Stimulated activated CD4-positive, alpha-beta T cell treated with anti-CD3 and anti-CD28 coated beads, Interleukin-4, amount 100 ng/mL, for 24 hours (primary cell): ENCODE measurements around the gene MACIR.

Experiments
- DNase-seq: peaks from one replicate; pipeline ENCODE4 v3.0.0-alpha.2; 2020

Gene MACIR

GRCh38 chr5:103293719-103294118, 35.2 kb downstream of the MACIR start:
- DNase-seq: no peak

DNA sequence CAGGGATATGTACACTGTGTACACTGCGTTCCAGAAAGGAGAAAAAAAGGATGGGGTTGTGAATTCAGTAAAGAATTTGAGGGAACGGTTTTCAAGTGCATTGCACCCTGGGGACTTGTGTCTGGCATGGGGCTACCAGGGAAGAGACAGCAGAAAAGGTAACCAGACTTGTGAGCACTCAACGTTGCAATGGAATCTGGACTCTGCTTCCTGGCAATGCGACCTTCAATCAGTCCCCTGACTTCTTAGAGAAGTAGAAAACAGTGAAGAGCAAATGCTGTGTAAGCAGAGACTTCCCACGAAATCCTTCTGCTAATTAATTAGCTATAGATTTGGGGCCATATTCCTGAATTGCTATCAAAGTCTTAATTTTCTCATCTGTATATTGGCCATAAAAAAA, 36.3 kb downstream of the MACIR start:
- no peak for DNase-seq

DNA sequence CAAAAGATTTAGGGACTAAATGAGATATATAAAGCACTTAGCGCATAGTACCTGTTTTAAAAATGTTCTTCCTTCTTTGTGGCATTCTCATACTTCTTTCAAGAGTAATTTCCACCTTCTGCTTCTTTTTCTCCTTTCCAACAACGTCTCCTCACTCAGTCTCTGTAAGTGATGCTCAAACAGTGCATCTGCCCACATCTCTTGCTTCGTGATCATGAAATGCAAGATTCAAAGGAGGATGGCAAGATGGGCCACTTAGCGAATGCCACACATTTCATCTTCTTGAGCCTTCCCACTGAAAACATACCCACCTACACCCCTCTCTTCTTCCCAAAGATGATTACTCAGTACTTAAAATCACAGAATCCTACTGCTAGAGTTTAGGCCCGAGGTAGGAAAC, 36.9 kb downstream of the MACIR start:
- DNase-seq: no peak

GRCh38 chr5:103295871-103296270, 37.3 kb downstream of the MACIR start:
- DNase-seq: no peak

DNA sequence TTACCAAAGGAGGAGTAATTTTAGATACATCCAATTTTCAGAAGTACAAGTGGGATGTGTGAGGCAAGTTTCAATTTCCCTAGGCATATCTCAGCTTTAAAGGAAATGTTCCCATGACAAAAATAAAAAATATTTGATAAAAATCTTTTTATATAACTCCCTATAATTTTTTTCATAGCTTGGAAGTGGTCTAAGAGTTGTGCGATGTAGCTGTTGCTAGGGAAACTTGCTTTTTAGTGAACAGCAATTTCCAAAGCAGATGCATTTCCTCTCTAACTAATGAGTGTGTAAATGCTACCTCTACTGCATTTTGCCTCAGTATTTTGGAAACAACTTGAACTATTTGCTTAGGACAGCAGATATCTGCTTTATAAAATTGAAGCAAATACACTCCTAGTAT, 39.6 kb downstream of the MACIR start:
- no peak for DNase-seq

DNA sequence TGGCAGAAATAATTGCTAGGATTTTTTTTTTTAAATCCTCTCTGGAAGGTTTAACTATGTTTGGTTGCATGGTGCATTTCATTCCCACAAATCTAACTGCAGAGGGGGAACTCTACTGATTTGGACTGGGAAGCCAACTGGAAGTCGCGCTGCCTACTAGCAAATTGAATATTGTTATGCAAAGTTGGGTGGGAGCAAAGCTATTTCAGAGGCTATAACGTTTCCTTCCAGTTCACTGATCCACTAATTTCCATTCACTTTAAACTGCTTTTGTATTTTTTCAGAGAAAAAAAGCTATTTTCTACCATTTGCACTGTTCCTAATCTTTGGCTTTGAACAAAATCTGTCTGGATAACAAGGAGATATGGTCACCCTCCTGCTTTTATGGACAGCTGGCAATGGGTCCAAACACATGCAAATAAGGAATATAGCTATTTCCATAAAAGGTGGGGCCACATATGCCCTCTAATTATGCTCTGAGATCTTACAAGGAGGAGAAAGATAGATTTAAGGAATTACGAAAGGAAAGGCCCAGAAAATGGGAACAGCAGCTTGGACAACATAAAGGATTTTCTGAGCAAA, 40.1 kb downstream of the MACIR start:
- DNase-seq: no peak

GRCh38 chr5:103305809-103306208, 47.2 kb downstream of the MACIR start:
- DNase-seq: no peak

- no peak for DNase-seq
Measured at GRCh38 chr5:103307470-103307869, 48.9 kb downstream of the MACIR start.

DNA sequence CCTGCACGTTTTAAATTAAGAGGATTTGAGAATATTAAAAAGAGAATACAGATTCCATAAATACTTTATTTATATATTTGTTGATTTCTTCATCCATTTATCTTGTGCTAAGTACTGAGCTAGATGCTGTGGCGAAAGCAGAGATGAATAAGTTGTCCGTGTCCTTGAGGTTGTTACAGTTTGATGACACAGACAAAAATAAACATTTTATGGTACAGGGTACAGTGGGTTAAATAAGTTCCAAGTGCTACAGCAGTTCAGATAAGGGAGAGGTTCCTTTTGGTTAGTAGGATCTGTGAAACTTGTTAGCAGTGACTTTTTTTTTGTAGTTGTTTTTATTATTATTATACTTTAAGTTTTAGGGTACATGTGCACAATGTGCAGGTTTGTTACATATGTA, 50.2 kb downstream of the MACIR start:
- DNase-seq: no peak

- DNase-seq: no peak
Measured at GRCh38 chr5:103313056-103313455, 54.5 kb downstream of the MACIR start.

DNA sequence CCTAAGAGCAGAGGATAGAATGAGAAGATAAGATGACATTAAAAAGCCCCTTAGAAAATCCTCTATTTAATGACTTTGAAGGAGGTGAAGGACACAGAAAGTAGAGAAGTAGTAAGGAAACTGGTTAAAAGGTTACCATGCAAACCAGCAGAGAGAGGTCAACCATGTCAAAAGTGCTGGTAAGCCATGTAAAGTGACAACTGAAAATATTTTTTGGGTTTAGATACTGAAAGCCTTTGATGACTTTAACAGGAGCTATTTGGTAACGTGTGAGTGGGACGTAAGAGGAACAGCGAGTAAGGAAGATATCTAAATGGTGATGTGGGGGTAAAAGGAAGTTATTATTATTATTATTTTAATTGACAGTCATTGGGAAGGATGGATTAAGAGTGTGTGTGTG, 56.9 kb downstream of the MACIR start:
- no peak for DNase-seq

- DNase-seq: no peak
Measured at GRCh38 chr5:103327451-103327850, 68.9 kb downstream of the MACIR start.

DNA sequence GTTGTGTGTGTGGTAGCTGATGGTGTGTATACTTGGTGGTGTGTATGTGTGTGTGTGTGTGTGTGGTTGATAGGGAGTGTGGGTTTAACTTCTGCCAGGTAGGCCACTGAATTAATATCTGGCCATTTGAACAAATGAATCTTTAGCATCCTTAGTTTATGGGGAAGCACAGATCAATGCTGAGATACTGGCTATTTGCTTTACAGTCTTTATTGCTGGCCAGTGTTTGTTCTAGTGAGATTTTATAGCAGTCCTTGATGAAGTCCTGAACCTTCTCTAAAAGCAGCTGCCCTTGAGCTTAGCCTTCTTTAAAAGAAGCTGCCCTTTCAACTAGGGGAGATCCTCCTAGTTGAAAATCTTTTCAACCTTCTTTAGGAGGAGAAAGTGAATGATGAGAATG, 69.3 kb downstream of the MACIR start:
- no peak for DNase-seq
